GM19397 (cell line): ENCODE results near the gene RAX2.
"Not testable (repeated sequence)": the region's sequence is repeated elsewhere in the genome, so short reads cannot be mapped to it uniquely, and the experiment has no call there.

Experiments
- ATAC-seq: cut with Tn5 transposase; IDR thresholded peaks from one replicate; pipeline ENCODE4 v1.9.1; 2021; ENCODE audit warnings: mild to moderate bottlenecking, moderate library complexity; ENCODE audit not compliant: unreplicated experiment

The RAX2 gene

DNA sequence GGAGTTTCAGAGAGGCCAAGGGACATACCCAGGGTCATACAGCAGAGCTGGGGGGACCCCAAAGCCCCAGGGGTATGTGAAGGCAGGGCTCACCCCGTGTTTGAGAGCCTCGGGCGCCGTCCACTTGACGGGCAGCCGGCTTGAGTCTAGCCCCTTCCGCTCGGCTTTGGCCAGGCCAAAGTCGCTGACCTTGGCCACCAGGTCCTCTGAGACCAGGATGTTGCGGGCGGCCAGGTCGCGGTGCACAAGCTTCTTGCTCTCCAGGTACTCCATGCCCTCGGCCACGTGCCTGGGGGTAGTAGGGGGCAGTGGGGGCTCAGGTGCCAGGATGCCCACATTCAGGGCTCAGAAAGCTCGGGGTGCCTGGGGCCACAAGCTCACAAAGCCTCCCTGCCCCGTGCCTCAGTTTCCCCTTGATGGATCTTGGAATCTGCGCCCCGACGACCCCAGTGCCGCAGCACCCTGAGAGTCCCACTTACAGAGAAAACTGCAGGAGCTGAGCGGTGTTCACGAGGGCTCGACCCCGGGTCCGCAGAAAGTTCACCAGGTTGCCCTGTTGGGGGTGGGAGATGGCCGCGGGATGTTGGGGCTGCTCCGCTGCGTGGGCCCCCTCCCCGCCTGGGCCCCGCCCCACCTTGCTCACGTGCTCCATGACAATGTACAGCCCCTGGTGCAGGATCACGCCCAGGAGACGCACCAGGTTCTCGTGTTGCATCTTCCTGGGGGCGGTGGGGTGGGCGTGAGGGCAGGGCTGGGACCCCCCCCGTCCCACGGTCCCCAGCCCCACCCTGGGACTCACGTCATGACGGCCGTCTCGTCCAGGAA lies 7.1 kb upstream of the RAX2 start:
- ATAC-seq, result no peak

DNA sequence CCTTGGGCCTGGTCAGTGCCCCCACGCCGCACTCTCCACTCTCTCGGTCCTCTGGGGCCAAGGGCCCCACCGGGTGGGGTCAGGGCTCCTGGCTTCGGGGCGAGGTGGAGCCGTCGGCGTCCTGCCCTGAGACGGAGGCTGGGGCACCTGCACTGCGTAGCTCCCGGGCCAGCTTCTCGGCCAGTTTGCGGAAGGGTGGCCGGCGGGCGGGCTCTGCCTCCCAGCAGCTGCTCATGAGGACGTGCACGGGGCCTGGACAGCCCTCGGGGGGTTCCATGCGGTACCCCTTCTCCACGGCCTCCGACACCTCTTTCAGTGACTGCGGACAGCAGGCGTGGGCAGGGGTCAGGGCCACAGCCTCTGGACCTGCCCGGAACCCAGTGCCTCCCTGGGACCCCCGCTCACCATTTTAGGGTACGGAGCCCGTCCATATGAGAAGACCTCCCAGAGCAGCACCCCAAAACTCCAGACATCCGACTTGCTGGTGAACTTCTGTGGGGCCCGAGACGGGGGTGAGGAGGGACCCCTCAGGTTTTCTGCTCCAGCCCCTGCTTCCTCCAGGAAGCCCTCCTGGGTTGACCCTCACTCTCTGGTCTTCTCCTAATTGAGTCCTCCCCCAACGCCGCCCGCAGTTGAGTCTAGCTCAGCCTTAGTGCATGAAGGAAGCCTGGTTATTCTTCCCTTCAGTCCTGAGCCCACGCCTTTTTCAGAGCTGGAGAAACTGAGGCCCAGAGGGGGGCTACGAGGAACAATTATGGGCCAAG lies 6.3 kb upstream of the RAX2 start:
- ATAC-seq, result no peak

GRCh38 chr19:3776479-3777040 lies 4.5 kb upstream of the RAX2 start:
- no peak for ATAC-seq

- no peak for ATAC-seq
Measured at GRCh38 chr19:3775831-3776230, 3.8 kb upstream of the RAX2 start.

DNA sequence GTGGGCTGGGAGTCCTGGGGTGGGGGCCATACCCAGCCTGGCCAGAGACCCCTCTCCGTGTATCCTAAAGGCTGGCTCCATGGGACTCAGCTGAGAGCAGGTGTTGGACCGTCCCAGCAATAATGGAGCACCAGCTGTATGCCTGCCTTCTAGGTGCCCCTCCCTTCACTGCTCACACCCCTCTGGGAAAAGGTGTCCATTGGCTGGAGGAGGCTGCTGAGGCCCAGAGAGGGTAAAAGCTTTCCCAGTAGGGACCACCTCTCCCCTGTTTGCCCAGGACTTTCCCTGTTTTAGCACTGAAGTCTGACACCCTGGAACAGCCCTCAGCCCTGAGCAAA lies 3.3 kb upstream of the RAX2 start:
- no peak for ATAC-seq

DNA sequence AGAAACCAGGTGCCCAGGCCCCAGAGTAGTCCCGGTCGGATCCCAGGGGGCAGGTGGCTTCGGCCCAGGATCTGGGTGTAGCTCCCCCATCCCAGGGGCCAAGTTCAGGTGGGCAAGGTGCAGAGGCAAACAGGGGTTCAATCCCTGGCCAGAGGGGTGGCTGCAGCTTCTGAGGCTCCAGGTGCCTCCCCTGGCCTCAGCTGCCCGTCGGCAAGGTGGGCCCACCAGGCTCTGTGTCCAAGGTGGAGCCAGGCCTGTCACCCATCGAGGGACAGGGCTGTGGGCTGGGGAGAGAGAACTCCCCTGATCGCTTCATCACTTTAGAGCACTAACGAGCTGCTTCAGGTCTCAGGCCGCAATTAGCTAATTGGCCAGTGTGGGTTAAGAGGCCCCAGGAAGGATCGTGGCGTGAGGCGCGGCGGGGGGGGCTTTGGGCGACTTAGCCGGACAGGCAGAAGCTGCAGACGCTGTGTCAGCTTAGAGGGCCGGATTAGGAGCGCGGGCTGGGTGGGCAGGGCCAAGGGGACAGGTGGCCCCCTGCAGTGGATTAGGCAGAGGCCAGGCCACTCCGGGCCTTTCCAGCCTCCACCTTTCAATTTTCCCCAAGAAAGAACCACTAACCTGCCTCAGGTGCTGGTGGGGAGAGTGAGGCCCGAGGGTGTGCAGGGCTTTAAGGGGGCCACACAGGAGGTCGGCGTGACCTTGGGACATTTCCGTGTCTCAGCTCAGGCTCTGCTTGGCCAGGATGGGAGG lies 2.8 kb upstream of the RAX2 start:
- no peak for ATAC-seq

DNA sequence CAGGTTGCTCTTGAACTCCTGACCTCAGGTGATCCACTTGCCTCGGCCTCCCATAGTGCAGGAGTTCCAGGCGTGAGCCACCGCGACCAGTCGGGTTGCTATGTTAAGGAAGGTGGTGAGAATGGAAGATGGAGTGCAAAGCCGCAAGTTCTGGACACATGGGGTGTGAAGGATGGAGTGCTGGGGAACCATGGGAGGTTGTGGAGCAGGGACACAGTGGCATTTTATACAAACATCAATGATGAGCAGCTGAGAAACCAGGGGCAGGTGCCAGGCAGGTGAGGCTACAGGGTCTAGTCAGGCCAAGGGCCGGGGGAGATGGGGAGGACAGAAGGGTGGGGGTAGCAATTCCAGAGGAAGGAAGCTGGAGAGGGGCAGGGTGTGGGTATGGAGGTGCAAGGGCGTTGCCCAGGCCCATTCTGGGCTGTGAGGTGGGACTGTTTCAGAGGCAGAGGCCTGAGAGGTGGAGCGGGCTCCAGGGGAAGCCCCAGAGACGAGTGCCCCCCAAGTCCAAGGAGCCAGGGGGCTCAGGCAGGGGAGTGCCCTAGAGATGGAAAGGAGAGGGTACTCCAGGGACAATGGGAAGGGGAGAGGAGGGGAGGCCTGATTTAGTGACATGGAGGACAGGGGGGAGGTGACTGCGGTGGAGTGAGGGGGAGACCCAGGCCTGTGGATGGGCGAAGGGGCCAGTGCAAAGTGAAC lies 1.9 kb upstream of the RAX2 start:
- no peak for ATAC-seq

GRCh38 chr19:3771000-3771905 lies 775 bp downstream of the RAX2 start:
- ATAC-seq, result no peak

DNA sequence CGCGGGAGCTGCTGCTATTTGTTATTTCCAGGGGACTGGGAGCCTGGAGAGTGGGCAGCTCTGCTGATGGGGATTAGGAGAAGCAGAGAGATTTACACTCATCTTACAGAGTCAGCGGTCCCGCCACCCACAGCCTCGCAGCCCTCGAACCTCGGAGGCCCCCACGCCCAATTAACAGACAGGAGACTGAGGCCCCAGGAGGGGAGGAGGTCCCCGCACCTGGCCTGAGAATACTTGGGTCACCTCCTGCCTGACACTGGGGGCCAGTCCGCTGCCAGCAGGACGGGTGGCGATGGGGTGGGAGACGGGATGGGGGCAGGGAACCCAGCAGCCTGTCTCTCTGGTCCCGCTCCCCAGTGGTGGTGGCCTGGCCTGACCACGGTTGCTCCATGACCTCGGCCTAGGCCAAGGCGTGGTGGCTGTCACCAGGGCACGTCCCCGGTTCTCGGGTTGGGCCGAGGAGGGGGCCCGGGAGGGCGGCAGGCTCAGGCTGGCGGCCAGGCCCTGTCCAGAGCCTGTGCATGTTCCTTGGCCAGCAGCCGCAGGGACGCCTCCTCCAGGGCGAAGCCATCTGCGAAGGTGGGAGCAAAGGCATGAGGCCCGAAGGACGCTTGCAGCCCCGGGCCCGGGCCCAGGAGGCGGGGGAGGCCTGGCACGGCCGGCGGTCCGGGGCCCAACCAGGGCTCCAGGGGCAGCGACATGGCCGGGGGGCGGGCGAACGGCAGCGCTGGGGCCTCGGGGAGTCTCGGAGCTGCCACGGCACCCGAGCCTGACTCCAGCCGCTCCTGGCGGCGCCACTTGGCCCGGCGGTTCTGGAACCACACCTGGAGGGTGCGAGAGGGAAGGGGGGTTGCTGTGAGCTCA lies 1.7 kb downstream of the RAX2 start:
- ATAC-seq, result no peak

DNA sequence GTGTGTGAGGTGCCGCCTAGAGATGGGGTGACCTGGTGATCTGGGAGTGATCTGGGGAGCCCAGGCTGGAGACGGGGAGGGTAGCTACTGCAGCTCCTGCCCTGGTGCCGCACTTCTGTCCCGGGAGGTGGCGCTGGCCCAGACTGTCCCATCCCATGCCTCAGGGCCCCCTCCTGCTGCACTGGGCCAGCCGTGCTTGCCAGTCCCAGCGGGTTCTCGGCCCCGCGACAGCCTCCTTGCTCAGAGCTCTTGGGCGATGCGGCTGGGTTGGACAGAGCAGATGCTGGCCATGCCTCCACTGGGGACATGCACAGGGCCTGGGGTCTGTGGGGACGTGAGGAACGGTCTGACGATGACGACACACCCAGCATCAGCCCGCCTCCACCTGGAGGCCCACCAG lies 2.5 kb downstream of the RAX2 start:
- no peak for ATAC-seq

- ATAC-seq, result no peak
Measured at GRCh38 chr19:3768748-3769099, 3.3 kb downstream of the RAX2 start.

GRCh38 chr19:3768015-3768747 lies 3.8 kb downstream of the RAX2 start:
- no peak for ATAC-seq

DNA sequence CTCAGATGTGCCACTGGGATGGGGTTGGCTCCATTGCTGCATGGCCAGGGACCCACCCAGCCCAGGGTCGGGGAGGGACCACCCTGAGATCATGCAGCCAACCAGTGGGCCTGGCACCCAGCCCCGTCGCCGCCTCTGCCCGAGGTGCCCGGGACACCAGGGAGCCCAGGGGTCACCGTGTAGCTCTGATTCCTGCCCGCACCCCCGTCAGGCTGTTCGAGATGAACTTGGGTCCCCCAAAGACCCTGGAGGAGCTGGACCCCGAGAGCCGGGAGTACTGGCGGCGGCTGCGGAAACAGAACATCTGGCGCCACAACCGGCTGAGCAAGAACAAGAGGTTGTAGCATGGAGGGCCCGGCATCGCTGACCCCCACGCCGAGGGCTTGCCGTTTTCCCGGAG lies 5.0 kb downstream of the RAX2 start:
- ATAC-seq, result no peak

DNA sequence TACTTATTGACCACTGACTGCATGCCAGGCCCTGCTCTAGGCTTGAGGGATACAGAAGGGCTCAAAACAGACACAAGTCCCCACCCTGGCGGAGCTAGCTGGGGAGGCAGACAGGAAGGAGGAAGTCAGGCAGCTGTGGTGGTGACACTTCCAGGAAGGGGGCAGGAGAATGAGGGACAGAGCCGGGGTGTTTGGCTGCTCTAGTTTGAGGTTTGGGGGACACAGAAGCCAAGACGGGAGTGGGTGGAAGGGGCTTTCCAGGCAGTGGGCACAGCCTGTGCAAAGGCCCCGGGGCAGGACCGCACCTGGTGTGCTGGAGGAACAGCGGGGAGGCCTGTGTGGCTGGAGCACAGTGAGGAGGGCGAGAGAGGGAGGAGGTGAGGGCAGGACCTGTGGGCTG lies 5.5 kb downstream of the RAX2 start:
- ATAC-seq, result no peak

DNA sequence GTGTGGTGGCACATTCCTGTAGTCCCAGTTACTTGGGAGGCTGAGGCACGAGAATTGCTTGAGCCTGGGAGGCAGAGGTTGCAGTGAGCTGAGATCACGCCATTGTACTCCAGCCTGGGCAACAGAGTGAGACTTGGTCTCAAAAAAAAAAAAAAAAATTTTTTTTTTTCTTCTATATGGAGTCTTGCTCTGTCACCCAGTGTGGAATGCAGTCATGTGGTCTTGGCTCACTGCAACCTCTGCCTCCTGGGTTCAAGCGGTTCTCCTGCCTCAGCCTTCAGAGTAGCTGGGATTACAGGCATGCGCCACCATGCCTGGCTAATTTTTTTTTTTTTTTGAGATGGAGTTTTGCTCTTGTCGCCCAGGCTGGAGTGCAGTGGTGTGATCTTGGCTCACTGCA lies 6.3 kb downstream of the RAX2 start:
- not testable (repeated sequence) for ATAC-seq

- no peak for ATAC-seq
Measured at GRCh38 chr19:3765121-3765520, 6.9 kb downstream of the RAX2 start.

GRCh38 chr19:3762501-3763459 lies 9.2 kb downstream of the RAX2 start, which contains the start of gene MRPL54:
MRPL54 (plus strand) TSS chr19:3762682; CDS start chr19:3762701, 19 bp downstream.
- peak; percentile 84 for ATAC-seq
